ENCODE results near the gene PPM1D. TPM values are rescaled to one million over a fixed set of nuclear protein-coding genes. Genes with fewer than 3 reads are reported as not detected.

PPM1D gene
- total RNA-seq, 1 experiment from 2014 or later, result 14.3 TPM

GRCh38 chr17:60645918-60646523, 46.0 kb downstream of the PPM1D start:
- TF ChIP-seq, protein P1, sequence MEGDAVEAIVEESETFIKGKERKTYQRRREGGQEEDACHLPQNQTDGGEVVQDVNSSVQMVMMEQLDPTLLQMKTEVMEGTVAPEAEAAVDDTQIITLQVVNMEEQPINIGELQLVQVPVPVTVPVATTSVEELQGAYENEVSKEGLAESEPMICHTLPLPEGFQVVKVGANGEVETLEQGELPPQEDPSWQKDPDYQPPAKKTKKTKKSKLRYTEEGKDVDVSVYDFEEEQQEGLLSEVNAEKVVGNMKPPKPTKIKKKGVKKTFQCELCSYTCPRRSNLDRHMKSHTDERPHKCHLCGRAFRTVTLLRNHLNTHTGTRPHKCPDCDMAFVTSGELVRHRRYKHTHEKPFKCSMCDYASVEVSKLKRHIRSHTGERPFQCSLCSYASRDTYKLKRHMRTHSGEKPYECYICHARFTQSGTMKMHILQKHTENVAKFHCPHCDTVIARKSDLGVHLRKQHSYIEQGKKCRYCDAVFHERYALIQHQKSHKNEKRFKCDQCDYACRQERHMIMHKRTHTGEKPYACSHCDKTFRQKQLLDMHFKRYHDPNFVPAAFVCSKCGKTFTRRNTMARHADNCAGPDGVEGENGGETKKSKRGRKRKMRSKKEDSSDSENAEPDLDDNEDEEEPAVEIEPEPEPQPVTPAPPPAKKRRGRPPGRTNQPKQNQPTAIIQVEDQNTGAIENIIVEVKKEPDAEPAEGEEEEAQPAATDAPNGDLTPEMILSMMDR (IDR thresholded peaks at IDR 0.05; ENCODE audit: unreplicated experiment), result no peak
- no peaks in the 10 kb centered on the region for H3K9me3 Mint-ChIP-seq (ENCODE audit: unreplicated experiment)
- POLR2A ChIA-PET, result interaction anchor here (0.6 kb wide), 1 partner anchor 166 kb away, joined by 4 read pairs; no protein-coding TSS in a partner anchor
- CTCF ChIA-PET, result interaction anchor here (0.6 to 1.0 kb wide), 2 partner anchors 8 to 675 kb away, joined by 3 read pairs; no protein-coding TSS in a partner anchor
- intact Hi-C loops (cut with micrococcal nuclease), result no loop called here
- no peak overlapping the region for H3K27ac Mint-ChIP-seq (ENCODE audit: low read depth, unreplicated experiment)
- H3K4me3 Mint-ChIP-seq (ENCODE audit: unreplicated experiment), result no peak overlapping the region
- no peaks in the 10 kb centered on the region for H3K4me1 Mint-ChIP-seq (ENCODE audit: insufficient read depth, unreplicated experiment)
- H3K27me3 Mint-ChIP-seq (ENCODE audit: insufficient read depth, unreplicated experiment), result no peaks in the 10 kb centered on the region
- H3K36me3 Mint-ChIP-seq (ENCODE audit: insufficient read depth, unreplicated experiment), result peaks cover 39% of the 10 kb centered on the region
- no peak for DNase-seq (ENCODE audit: unreplicated experiment)
- BruUV-seq (replicated peaks), result no TSS peak

- BruUV-seq (replicated peaks), result no TSS peak
- intact Hi-C loops (cut with micrococcal nuclease), result no loop called here
Observed at GRCh38 chr17:60646701-60647100, 46.7 kb downstream of the PPM1D start.

DNA sequence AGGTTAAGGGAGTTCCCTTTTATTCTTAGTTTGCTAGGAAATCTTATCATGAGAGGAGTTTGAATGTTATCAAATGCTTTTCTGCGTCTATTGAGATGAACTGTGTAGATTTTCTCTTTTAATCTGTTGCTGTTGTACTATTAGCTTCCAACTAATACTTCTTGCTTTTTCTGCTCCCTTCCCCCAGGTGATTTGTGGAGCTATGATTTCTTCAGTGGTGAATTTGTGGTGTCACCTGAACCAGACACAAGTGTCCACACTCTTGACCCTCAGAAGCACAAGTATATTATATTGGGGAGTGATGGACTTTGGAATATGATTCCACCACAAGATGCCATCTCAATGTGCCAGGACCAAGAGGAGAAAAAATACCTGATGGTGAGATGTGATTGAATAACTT, 47.7 kb downstream of the PPM1D start:
- no peak for DNase-seq (ENCODE audit: unreplicated experiment)
- no peaks in the 10 kb centered on the region for H3K9me3 Mint-ChIP-seq (ENCODE audit: unreplicated experiment)
- no peak overlapping the region for H3K27ac Mint-ChIP-seq (ENCODE audit: low read depth, unreplicated experiment)
- no peak overlapping the region for H3K4me3 Mint-ChIP-seq (ENCODE audit: unreplicated experiment)
- no TSS peak for BruUV-seq (replicated peaks)
- ChIA-PET POLR2A (interaction anchor here (0.7 to 0.9 kb wide), 2 partner anchors 30 to 1221 kb away, joined by 3 read pairs; partner anchors contain the start of gene BCAS3), CTCF (interaction anchor here (2.1 kb wide), 1 partner anchor 9 kb away, joined by 17 read pairs; no protein-coding TSS in a partner anchor)
- peaks cover 41% of the 10 kb centered on the region for H3K36me3 Mint-ChIP-seq (ENCODE audit: insufficient read depth, unreplicated experiment)
- no peaks in the 10 kb centered on the region for H3K27me3 Mint-ChIP-seq (ENCODE audit: insufficient read depth, unreplicated experiment)
- TF ChIP-seq, protein P1 (IDR thresholded peaks at IDR 0.05; ENCODE audit: unreplicated experiment), result no peak
- intact Hi-C loops (cut with micrococcal nuclease), result no loop called here
- no peaks in the 10 kb centered on the region for H3K4me1 Mint-ChIP-seq (ENCODE audit: insufficient read depth, unreplicated experiment)

More at GRCh38 chr17:60646701-60647100, 46.7 kb downstream of the PPM1D start:
- no peak overlapping the region for H3K4me3 Mint-ChIP-seq (ENCODE audit: unreplicated experiment)
- H3K27me3 Mint-ChIP-seq (ENCODE audit: insufficient read depth, unreplicated experiment), result no peaks in the 10 kb centered on the region
- no peak overlapping the region for H3K27ac Mint-ChIP-seq (ENCODE audit: low read depth, unreplicated experiment)
- no peaks in the 10 kb centered on the region for H3K9me3 Mint-ChIP-seq (ENCODE audit: unreplicated experiment)
- POLR2A ChIA-PET, result interaction anchor here (0.6 kb wide), 1 partner anchor 166 kb away, joined by 4 read pairs; no protein-coding TSS in a partner anchor
- TF ChIP-seq, protein P1 (IDR thresholded peaks at IDR 0.05; ENCODE audit: unreplicated experiment), result no peak
- no peaks in the 10 kb centered on the region for H3K4me1 Mint-ChIP-seq (ENCODE audit: insufficient read depth, unreplicated experiment)
- peaks cover 41% of the 10 kb centered on the region for H3K36me3 Mint-ChIP-seq (ENCODE audit: insufficient read depth, unreplicated experiment)
- no peak for DNase-seq (ENCODE audit: unreplicated experiment)
- CTCF ChIA-PET, result interaction anchor here (1.0 kb wide), 1 partner anchor 9 kb away, joined by 3 read pairs; no protein-coding TSS in a partner anchor

DNA sequence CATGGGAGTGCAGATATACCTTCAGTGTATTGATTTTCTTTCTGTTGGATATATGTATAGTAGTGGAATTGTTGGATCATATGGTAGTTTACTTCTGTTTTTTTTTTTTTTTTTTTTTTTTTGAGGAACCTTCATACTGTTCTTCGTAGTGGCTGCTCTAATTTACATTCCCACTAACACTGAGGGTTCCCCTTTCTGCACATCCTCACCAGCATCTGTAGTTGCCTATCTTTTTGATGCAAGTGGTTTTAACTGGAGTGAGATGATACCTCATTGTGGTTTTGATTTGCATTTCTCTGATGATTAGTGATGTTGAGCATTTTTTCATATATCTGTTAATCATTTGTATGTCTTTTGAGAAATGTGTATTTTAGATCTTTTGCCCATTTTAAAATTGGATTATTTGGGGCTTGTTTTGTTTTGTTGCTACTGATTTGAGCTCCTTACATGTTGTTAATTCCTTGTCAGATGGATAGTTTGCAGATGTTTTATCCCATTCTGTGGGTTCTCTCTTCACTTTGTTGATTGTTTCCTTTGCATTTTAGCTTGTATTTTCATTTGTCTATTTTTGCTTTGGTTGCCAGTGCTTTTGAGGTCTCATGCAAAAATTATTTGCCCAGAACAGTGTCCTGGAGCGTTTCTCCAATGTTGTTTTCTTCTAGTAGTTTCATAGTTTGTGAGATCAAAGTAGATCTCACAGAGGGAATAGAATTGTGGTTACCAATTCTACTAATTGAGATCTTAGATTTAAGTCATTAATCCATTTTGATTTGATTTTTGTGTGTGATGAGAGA, 52.7 kb downstream of the PPM1D start:
- Mint-ChIP-seq H3K27me3 (ENCODE audit: insufficient read depth, unreplicated experiment) (no peaks in the 10 kb centered on the region), H3K36me3 (ENCODE audit: insufficient read depth, unreplicated experiment) (peaks cover 47% of the 10 kb centered on the region), H3K4me3 (ENCODE audit: unreplicated experiment) (no peak overlapping the region), H3K27ac (ENCODE audit: low read depth, unreplicated experiment) (no peak overlapping the region), H3K4me1 (ENCODE audit: insufficient read depth, unreplicated experiment) (no peaks in the 10 kb centered on the region), H3K9me3 (ENCODE audit: unreplicated experiment) (no peaks in the 10 kb centered on the region)
- intact Hi-C loops (cut with micrococcal nuclease), result no loop called here
- TF ChIP-seq, protein P1 (IDR thresholded peaks at IDR 0.05; ENCODE audit: unreplicated experiment), result no peak
- no peak for DNase-seq (ENCODE audit: unreplicated experiment)
- POLR2A ChIA-PET, result interaction anchor here (0.6 to 1.3 kb wide), 4 partner anchors 8 to 589 kb away, joined by 3 read pairs; partner anchors contain the start of gene PPM1D
- no TSS peak for BruUV-seq (replicated peaks)
- CTCF ChIA-PET, result interaction anchor here (0.7 to 0.9 kb wide), 3 partner anchors 12 to 68 kb away, joined by 3 to 4 read pairs (median 3); no protein-coding TSS in a partner anchor
